Stomach (tissue), 9 donors: ENCODE data around the gene PDE8B. TPM values are rescaled to one million over a fixed set of nuclear protein-coding genes. Genes with fewer than 3 reads are reported as not detected.

Experiments
- DNase-seq, 2 donors: peaks; one replicate each; pipeline versions ENCODE4 v3.0.0 to v3.0.0-alpha.2; 2013 to 2019
- H3K27ac ChIP-seq, 5 donors: fragments of 200-600 bp in 4 of 5; sonication (generic) in 4 of 5; one replicate each; pipeline ENCODE4 v1.5.1; 2013 to 2019; ENCODE audit warnings: mild to moderate bottlenecking in 1 of 5, moderate library complexity in 1 of 5
- H3K27me3 ChIP-seq, 3 donors: fragments of 200-600 bp; sonication (generic); one replicate each; pipeline ENCODE4 v1.5.1; 2017 to 2019; ENCODE audit warnings: mixed run types in 1 of 3
- H3K36me3 ChIP-seq, 4 donors: fragments of 200-600 bp; sonication (generic); 1 replicate in 3 of 4; 2 replicates in 1 of 4; pipeline ENCODE4 v1.5.1; 2016 to 2019
- H3K4me1 ChIP-seq, 4 donors: fragments of 200-600 bp; sonication (generic); one replicate each; pipeline ENCODE4 v1.5.1; 2016 to 2019
- H3K4me3 ChIP-seq, 4 donors: fragments of 200-600 bp; sonication (generic) in 3 of 4; one replicate each; pipeline ENCODE4 v1.5.1; 2016 to 2019; ENCODE audit warnings: mild to moderate bottlenecking in 1 of 4
- H3K9me3 ChIP-seq, 4 donors: fragments of 200-600 bp; sonication (generic); one replicate each; pipeline ENCODE4 v1.5.1; 2016 to 2019
- EP300 ChIP-seq: sonication (generic); formaldehyde crosslinking; IDR thresholded peaks from one replicate; pipeline ENCODE4 v1.6.1; 2017; ENCODE audit warnings: antibody characterized with exemption
- POLR2A ChIP-seq, 4 donors: fragments of 450-650 bp; IDR thresholded peaks; one replicate each; pipeline ENCODE4 v1.6.1; 2016; ENCODE audit warnings: antibody characterized with exemption in 4 of 4, control low read depth in 2 of 4, mild to moderate bottlenecking in 1 of 4, moderate library complexity in 1 of 4
- POLR2AphosphoS5 ChIP-seq, 3 donors: sonication (generic); formaldehyde crosslinking; IDR thresholded peaks; one replicate each; pipeline ENCODE4 v1.6.1; 2016; ENCODE audit warnings: antibody characterized with exemption in 3 of 3
- WGBS, 5 donors: extraction: QIAGEN DNeasy Blood & Tissue Kit in 3 of 5; methylation state at CpG; one replicate each; pipeline versions ENCODE4 v1.1.5 to v1.1.7; 2013 to 2018; 5-methylcytosine and 5-hydroxymethylcytosine counted together
- intact Hi-C: fragments of 100-400 bp; cut with DNase I; formaldehyde crosslinking; loops from one replicate; pipeline ENCODE4 v1.15.1; 2023; ENCODE audit warnings: low total_unique reads
- polyA plus RNA-seq, 3 donors: library from polyadenylated mRNA; stranded (reverse); fragments of 200-250 nt; gene quantifications; one replicate each; pipeline ENCODE4 v1.2.3, GENCODE V29; 2013
- total RNA-seq, 5 donors: library from RNA; depleted of rRNA; stranded (reverse); fragments of >200 nt; gene quantifications; one replicate each; pipeline versions ENCODE4 v1.1.0 to v1.2.3, GENCODE V29; 2014 to 2016
- TF ChIP-seq, protein P1 (sequence below), 7 experiments: fragments of 450-650 bp in 4 of 7; fragments of 200-600 bp in 3 of 7; sonication (generic) in 3 of 7; IDR thresholded peaks; one replicate each; pipeline ENCODE4 v1.5.1; 2016 to 2019; ENCODE audit warnings: antibody characterized with exemption in 7 of 7, control low read depth in 2 of 7, mild to moderate bottlenecking in 1 of 7
- donor health status: healthy with polysubstance abuse.
- donor health status: Bipolar disorder and iron deficiency.
- donor health status: healthy.

PDE8B gene
- total and polyA plus RNA-seq, 8 donors = 0.56 to 243 (median 3.5) TPM; not detected in 1

GRCh38 chr5:77322406-77322805 lies 111.9 kb downstream of the PDE8B start:
- Histone ChIP-seq H3K27me3 (no peaks in the 10 kb centered on the region), H3K4me1 (no peaks in the 10 kb centered on the region), H3K27ac (no peak overlapping the region), H3K9me3 (no peaks in the 10 kb centered on the region), H3K4me3 (no peak overlapping the region), H3K36me3 (no peaks in the 10 kb centered on the region)
- 72 to 86% (median 73%) methylated on average over 4 of the region's 4 CpGs for WGBS, 5 donors
- DNase-seq = no peak
- TF ChIP-seq EP300 (no peak), POLR2AphosphoS5 (IDR thresholded peaks at IDR 0.05) (no peak), POLR2A (IDR thresholded peaks at IDR 0.05) (no peak)
- TF ChIP-seq, protein P1, sequence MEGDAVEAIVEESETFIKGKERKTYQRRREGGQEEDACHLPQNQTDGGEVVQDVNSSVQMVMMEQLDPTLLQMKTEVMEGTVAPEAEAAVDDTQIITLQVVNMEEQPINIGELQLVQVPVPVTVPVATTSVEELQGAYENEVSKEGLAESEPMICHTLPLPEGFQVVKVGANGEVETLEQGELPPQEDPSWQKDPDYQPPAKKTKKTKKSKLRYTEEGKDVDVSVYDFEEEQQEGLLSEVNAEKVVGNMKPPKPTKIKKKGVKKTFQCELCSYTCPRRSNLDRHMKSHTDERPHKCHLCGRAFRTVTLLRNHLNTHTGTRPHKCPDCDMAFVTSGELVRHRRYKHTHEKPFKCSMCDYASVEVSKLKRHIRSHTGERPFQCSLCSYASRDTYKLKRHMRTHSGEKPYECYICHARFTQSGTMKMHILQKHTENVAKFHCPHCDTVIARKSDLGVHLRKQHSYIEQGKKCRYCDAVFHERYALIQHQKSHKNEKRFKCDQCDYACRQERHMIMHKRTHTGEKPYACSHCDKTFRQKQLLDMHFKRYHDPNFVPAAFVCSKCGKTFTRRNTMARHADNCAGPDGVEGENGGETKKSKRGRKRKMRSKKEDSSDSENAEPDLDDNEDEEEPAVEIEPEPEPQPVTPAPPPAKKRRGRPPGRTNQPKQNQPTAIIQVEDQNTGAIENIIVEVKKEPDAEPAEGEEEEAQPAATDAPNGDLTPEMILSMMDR (IDR thresholded peaks at IDR 0.05) = no peak
- intact Hi-C loops = no loop called here

DNA sequence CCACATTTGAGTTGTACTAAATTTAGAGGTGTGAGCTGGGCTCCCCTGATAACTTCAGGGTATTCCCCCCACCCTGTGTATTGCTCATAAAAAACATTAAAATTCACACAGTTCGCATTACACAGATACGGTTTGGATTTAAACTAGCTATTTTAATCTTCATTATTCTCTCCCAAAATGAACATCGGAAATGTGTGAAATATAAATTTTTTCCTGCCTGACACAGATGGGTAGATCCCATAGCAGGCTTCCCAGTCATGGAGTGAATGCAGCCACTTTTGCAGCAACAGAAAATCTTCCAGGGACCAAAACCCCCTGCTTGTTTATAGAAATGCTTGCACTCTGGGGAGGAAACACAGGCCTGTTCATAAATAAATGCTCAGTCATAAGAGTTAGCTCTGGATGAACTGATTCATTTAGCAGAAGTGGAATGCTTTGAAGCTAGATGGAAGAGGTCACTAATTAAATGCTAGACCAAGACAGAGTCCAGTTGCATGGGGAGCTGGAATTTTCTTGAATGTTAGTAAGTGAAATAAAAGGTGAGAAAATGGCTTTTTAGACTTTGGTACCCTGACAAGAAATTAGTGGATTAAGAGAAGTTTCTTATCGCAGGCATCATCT lies 115.6 kb downstream of the PDE8B start:
- H3K27ac ChIP-seq = no peak overlapping the region
- H3K4me3 ChIP-seq = no peak overlapping the region
- H3K4me1 ChIP-seq = no peaks in the 10 kb centered on the region
- peak in 1 of 2 donors; percentile 56 for DNase-seq
- TF ChIP-seq EP300 (no peak), POLR2A (IDR thresholded peaks at IDR 0.05) (no peak)
- H3K27me3 ChIP-seq = no peaks in the 10 kb centered on the region
- 84 to 89% (median 86%) methylated on average over 4 of the region's 4 CpGs for WGBS, 5 donors
- intact Hi-C loops = no loop called here
- no peaks in the 10 kb centered on the region for H3K36me3 ChIP-seq
- H3K9me3 ChIP-seq = no peaks in the 10 kb centered on the region

DNA sequence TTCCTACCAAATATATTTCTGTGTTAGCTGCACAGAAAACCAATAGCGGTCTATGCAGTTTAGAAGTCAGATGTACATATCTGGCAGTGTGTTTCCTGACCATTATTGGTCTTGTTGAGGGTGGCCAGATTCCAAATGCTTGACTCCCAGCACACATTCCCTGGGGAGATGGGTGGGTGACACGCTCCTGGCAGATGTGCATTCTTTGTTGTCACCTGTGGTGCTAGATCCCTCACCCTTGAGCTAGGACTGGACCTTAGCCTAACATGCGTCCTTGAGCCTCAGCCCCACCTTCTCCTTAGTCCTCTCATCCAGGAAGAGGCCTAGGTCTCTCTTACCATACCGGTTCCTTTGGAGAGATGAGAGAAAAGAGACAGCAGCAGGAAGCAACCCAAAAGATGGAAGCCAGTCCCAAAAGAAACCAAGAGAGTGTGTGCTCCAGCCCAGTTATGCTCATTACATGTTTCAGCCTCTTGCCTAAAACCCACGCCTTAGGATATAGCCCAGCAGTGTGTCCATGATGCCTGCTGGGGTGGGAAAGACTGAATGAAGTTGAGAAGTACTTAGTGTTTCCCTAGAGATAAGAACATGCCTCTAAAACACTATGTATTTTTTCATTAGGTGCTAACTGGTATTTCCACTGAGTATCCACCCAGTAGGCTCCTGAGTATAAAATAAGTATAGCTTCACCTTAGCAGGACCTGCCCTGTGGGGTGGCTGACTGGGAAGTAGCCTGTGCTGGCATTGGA lies 116.7 kb downstream of the PDE8B start:
- intact Hi-C loops = no loop called here
- no peaks in the 10 kb centered on the region for H3K36me3 ChIP-seq
- H3K9me3 ChIP-seq = no peaks in the 10 kb centered on the region
- TF ChIP-seq POLR2AphosphoS5 (IDR thresholded peaks at IDR 0.05) (no peak), EP300 (no peak), POLR2A (IDR thresholded peaks at IDR 0.05) (no peak)
- TF ChIP-seq, protein P1 (IDR thresholded peaks at IDR 0.05) = no peak
- no peaks in the 10 kb centered on the region for H3K27me3 ChIP-seq
- no peak overlapping the region for H3K27ac ChIP-seq
- no peaks in the 10 kb centered on the region for H3K4me1 ChIP-seq
- H3K4me3 ChIP-seq = no peak overlapping the region
- no peak for DNase-seq
- 61 to 85% (median 74%) methylated on average over 5 of the region's 5 CpGs for WGBS, 5 donors

DNA sequence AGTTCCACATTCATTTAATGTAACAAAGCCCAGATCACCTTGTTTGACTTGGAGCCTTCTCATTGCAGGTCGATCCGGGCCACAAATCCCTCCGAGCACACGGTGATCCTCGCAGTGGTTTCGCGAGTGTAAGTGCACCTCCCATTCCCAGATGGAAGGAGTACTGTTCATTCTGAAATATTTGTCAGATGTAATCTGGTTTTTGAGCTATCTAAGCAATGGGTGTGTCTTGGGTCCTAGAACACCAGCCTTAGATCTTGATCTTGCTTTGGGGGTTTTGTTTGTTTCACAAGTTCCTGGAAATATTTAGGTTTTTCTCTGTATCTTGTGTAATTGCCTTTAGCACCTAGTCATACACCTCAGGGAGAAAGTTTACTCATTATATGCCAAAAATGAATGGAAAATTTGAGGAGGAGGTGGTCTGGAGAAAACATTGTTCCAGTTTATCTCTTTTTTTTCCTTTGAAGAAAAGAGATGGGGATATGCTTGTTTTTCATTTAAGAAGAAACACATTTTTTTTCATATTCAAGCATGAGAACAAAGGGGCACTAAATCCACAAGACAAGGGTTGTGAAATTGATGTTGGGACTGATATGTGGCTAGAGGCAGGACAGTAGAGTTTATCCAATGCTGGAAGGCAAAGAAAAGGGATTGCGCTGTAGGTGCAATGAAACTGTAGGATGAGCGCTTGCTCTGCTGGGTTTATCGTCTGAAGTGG lies 118.6 kb downstream of the PDE8B start:
- WGBS, 5 donors = 89 to 93% (median 92%) methylated on average over 10 of the region's 10 CpGs

More for the DNA sequence above, 118.6 kb downstream of the PDE8B start:
- DNase-seq = no peak
- TF ChIP-seq POLR2A (IDR thresholded peaks at IDR 0.05) = no peak
- TF ChIP-seq EP300 = no peak
- no peak for TF ChIP-seq POLR2AphosphoS5 (IDR thresholded peaks at IDR 0.05)
- TF ChIP-seq, protein P1 (IDR thresholded peaks at IDR 0.05) = no peak
- Histone ChIP-seq H3K27me3 (no peaks in the 10 kb centered on the region), H3K4me1 (no peaks in the 10 kb centered on the region), H3K4me3 (no peak overlapping the region), H3K36me3 (no peaks in the 10 kb centered on the region), H3K9me3 (no peaks in the 10 kb centered on the region), H3K27ac (no peak overlapping the region)
- intact Hi-C loops = no loop called here
